ENCODE data around the gene IGLL5.

The IGLL5 gene

GRCh38 chr22:22849640-22850610, 37.7 kb upstream of the IGLL5 start:
- H3K4me3 ChIP-seq (ENCODE audit: low read depth in 1 of 2, low read length in 2 of 2): no peak overlapping the region
- no peaks in the 10 kb centered on the region for H3K9me3 ChIP-seq (ENCODE audit: control insufficient read depth in 1 of 2, low read length in 2 of 2)
- H3K4me1 ChIP-seq (ENCODE audit: control insufficient read depth in 1 of 2, insufficient read depth in 2 of 2, low read length in 2 of 2): peaks cover 0 to 3% of the 10 kb centered on the region in 2 donors

GRCh38 chr22:22851969-22852368, 35.6 kb upstream of the IGLL5 start:
- Histone ChIP-seq H3K27me3 (ENCODE audit: control insufficient read depth in 1 of 2, insufficient read depth in 2 of 2, low read length in 2 of 2) (no peaks in the 10 kb centered on the region), H3K36me3 (ENCODE audit: control insufficient read depth in 1 of 2, insufficient read depth in 2 of 2, low read length in 2 of 2) (no peaks in the 10 kb centered on the region), H3K9me3 (ENCODE audit: control insufficient read depth in 1 of 2, low read length in 2 of 2) (no peaks in the 10 kb centered on the region), H3K4me1 (ENCODE audit: control insufficient read depth in 1 of 2, insufficient read depth in 2 of 2, low read length in 2 of 2) (peaks cover 0 to 3% of the 10 kb centered on the region in 2 donors), H3K9ac (ENCODE audit: low read depth in 1 of 2, low read length in 2 of 2) (no peak overlapping the region), H3K27ac (ENCODE audit: low read depth, low read length) (no peak overlapping the region), H3K4me3 (ENCODE audit: low read depth in 1 of 2, low read length in 2 of 2) (no peak overlapping the region)

More at GRCh38 chr22:22849640-22850610, 37.7 kb upstream of the IGLL5 start:
- H3K27me3 ChIP-seq (ENCODE audit: control insufficient read depth in 1 of 2, insufficient read depth in 2 of 2, low read length in 2 of 2): no peaks in the 10 kb centered on the region
- no peak overlapping the region for H3K27ac ChIP-seq (ENCODE audit: low read depth, low read length)
- H3K36me3 ChIP-seq (ENCODE audit: control insufficient read depth in 1 of 2, insufficient read depth in 2 of 2, low read length in 2 of 2): no peaks in the 10 kb centered on the region
- no peak overlapping the region for H3K9ac ChIP-seq (ENCODE audit: low read depth in 1 of 2, low read length in 2 of 2)

- no peak overlapping the region for H3K4me3 ChIP-seq (ENCODE audit: low read depth in 1 of 2, low read length in 2 of 2)
- H3K9ac ChIP-seq (ENCODE audit: low read depth in 1 of 2, low read length in 2 of 2): no peak overlapping the region
- H3K9me3 ChIP-seq (ENCODE audit: control insufficient read depth in 1 of 2, low read length in 2 of 2): no peaks in the 10 kb centered on the region
- no peaks in the 10 kb centered on the region for H3K4me1 ChIP-seq (ENCODE audit: control insufficient read depth in 1 of 2, insufficient read depth in 2 of 2, low read length in 2 of 2)
- no peaks in the 10 kb centered on the region for H3K27me3 ChIP-seq (ENCODE audit: control insufficient read depth in 1 of 2, insufficient read depth in 2 of 2, low read length in 2 of 2)
- H3K36me3 ChIP-seq (ENCODE audit: control insufficient read depth in 1 of 2, insufficient read depth in 2 of 2, low read length in 2 of 2): no peaks in the 10 kb centered on the region
- H3K27ac ChIP-seq (ENCODE audit: low read depth, low read length): no peak overlapping the region
These were observed 33.9 kb upstream of the IGLL5 start for GRCh38 chr22:22853713-22854112.

- Histone ChIP-seq H3K9ac (ENCODE audit: low read depth in 1 of 2, low read length in 2 of 2) (no peak overlapping the region), H3K4me1 (ENCODE audit: control insufficient read depth in 1 of 2, insufficient read depth in 2 of 2, low read length in 2 of 2) (no peaks in the 10 kb centered on the region), H3K27ac (ENCODE audit: low read depth, low read length) (no peak overlapping the region), H3K27me3 (ENCODE audit: control insufficient read depth in 1 of 2, insufficient read depth in 2 of 2, low read length in 2 of 2) (no peaks in the 10 kb centered on the region), H3K9me3 (ENCODE audit: control insufficient read depth in 1 of 2, low read length in 2 of 2) (no peaks in the 10 kb centered on the region), H3K4me3 (ENCODE audit: low read depth in 1 of 2, low read length in 2 of 2) (no peak overlapping the region), H3K36me3 (ENCODE audit: control insufficient read depth in 1 of 2, insufficient read depth in 2 of 2, low read length in 2 of 2) (no peaks in the 10 kb centered on the region)
These were observed 33.1 kb upstream of the IGLL5 start for GRCh38 chr22:22854466-22854865.

GRCh38 chr22:22855085-22855484, 32.5 kb upstream of the IGLL5 start:
- H3K9ac ChIP-seq (ENCODE audit: low read depth in 1 of 2, low read length in 2 of 2): no peak overlapping the region
- H3K4me3 ChIP-seq (ENCODE audit: low read depth in 1 of 2, low read length in 2 of 2): no peak overlapping the region
- no peaks in the 10 kb centered on the region for H3K9me3 ChIP-seq (ENCODE audit: control insufficient read depth in 1 of 2, low read length in 2 of 2)
- H3K27me3 ChIP-seq (ENCODE audit: control insufficient read depth in 1 of 2, insufficient read depth in 2 of 2, low read length in 2 of 2): no peaks in the 10 kb centered on the region
- no peak overlapping the region for H3K27ac ChIP-seq (ENCODE audit: low read depth, low read length)
- no peaks in the 10 kb centered on the region for H3K4me1 ChIP-seq (ENCODE audit: control insufficient read depth in 1 of 2, insufficient read depth in 2 of 2, low read length in 2 of 2)
- H3K36me3 ChIP-seq (ENCODE audit: control insufficient read depth in 1 of 2, insufficient read depth in 2 of 2, low read length in 2 of 2): no peaks in the 10 kb centered on the region

- Histone ChIP-seq H3K36me3 (ENCODE audit: control insufficient read depth in 1 of 2, insufficient read depth in 2 of 2, low read length in 2 of 2) (no peaks in the 10 kb centered on the region), H3K27me3 (ENCODE audit: control insufficient read depth in 1 of 2, insufficient read depth in 2 of 2, low read length in 2 of 2) (no peaks in the 10 kb centered on the region), H3K9me3 (ENCODE audit: control insufficient read depth in 1 of 2, low read length in 2 of 2) (no peaks in the 10 kb centered on the region), H3K4me1 (ENCODE audit: control insufficient read depth in 1 of 2, insufficient read depth in 2 of 2, low read length in 2 of 2) (no peaks in the 10 kb centered on the region), H3K27ac (ENCODE audit: low read depth, low read length) (no peak overlapping the region), H3K9ac (ENCODE audit: low read depth in 1 of 2, low read length in 2 of 2) (no peak overlapping the region), H3K4me3 (ENCODE audit: low read depth in 1 of 2, low read length in 2 of 2) (no peak overlapping the region)
These were observed 31.9 kb upstream of the IGLL5 start for GRCh38 chr22:22855617-22856308.

- Histone ChIP-seq H3K27ac (ENCODE audit: low read depth, low read length) (no peak overlapping the region), H3K9ac (ENCODE audit: low read depth in 1 of 2, low read length in 2 of 2) (no peak overlapping the region), H3K4me3 (ENCODE audit: low read depth in 1 of 2, low read length in 2 of 2) (no peak overlapping the region), H3K27me3 (ENCODE audit: control insufficient read depth in 1 of 2, insufficient read depth in 2 of 2, low read length in 2 of 2) (no peaks in the 10 kb centered on the region), H3K36me3 (ENCODE audit: control insufficient read depth in 1 of 2, insufficient read depth in 2 of 2, low read length in 2 of 2) (no peaks in the 10 kb centered on the region), H3K4me1 (ENCODE audit: control insufficient read depth in 1 of 2, insufficient read depth in 2 of 2, low read length in 2 of 2) (no peaks in the 10 kb centered on the region), H3K9me3 (ENCODE audit: control insufficient read depth in 1 of 2, low read length in 2 of 2) (no peaks in the 10 kb centered on the region)
These were observed 31.3 kb upstream of the IGLL5 start for GRCh38 chr22:22856364-22856763.

- Histone ChIP-seq H3K9ac (ENCODE audit: low read depth in 1 of 2, low read length in 2 of 2) (no peak overlapping the region), H3K9me3 (ENCODE audit: control insufficient read depth in 1 of 2, low read length in 2 of 2) (no peaks in the 10 kb centered on the region), H3K4me3 (ENCODE audit: low read depth in 1 of 2, low read length in 2 of 2) (no peak overlapping the region), H3K27ac (ENCODE audit: low read depth, low read length) (no peak overlapping the region), H3K36me3 (ENCODE audit: control insufficient read depth in 1 of 2, insufficient read depth in 2 of 2, low read length in 2 of 2) (no peaks in the 10 kb centered on the region), H3K27me3 (ENCODE audit: control insufficient read depth in 1 of 2, insufficient read depth in 2 of 2, low read length in 2 of 2) (no peaks in the 10 kb centered on the region), H3K4me1 (ENCODE audit: control insufficient read depth in 1 of 2, insufficient read depth in 2 of 2, low read length in 2 of 2) (no peaks in the 10 kb centered on the region)
These were observed 30.6 kb upstream of the IGLL5 start for GRCh38 chr22:22856885-22857606.

GRCh38 chr22:22857607-22858558, 29.7 kb upstream of the IGLL5 start:
- Histone ChIP-seq H3K9ac (ENCODE audit: low read depth in 1 of 2, low read length in 2 of 2) (no peak overlapping the region), H3K9me3 (ENCODE audit: control insufficient read depth in 1 of 2, low read length in 2 of 2) (no peaks in the 10 kb centered on the region), H3K4me3 (ENCODE audit: low read depth in 1 of 2, low read length in 2 of 2) (no peak overlapping the region), H3K27me3 (ENCODE audit: control insufficient read depth in 1 of 2, insufficient read depth in 2 of 2, low read length in 2 of 2) (no peaks in the 10 kb centered on the region), H3K36me3 (ENCODE audit: control insufficient read depth in 1 of 2, insufficient read depth in 2 of 2, low read length in 2 of 2) (no peaks in the 10 kb centered on the region), H3K4me1 (ENCODE audit: control insufficient read depth in 1 of 2, insufficient read depth in 2 of 2, low read length in 2 of 2) (no peaks in the 10 kb centered on the region), H3K27ac (ENCODE audit: low read depth, low read length) (no peak overlapping the region)

Data from duodenal mucosa (tissue), 2 donors.